HG03280 (cell line): Measurements from ENCODE around the gene CDH23.

ENCODE experiments used
- ATAC-seq: cut with Tn5 transposase; IDR thresholded peaks from one replicate; pipeline ENCODE4 v1.9.1; 2021; ENCODE audit warnings: mild to moderate bottlenecking, moderate library complexity; ENCODE audit not compliant: unreplicated experiment

CDH23 gene

GRCh38 chr10:71531485-71532446 lies 135.0 kb downstream of the CDH23 start:
- no peak for ATAC-seq

- no peak for ATAC-seq
These were observed 136.2 kb downstream of the CDH23 start for GRCh38 chr10:71532878-71533277.

GRCh38 chr10:71533936-71534335 lies 137.2 kb downstream of the CDH23 start:
- no peak for ATAC-seq

GRCh38 chr10:71534568-71535194 lies 138.0 kb downstream of the CDH23 start:
- no peak for ATAC-seq

GRCh38 chr10:71536332-71536731 lies 139.6 kb downstream of the CDH23 start:
- ATAC-seq, result no peak

GRCh38 chr10:71537125-71537524 lies 140.4 kb downstream of the CDH23 start:
- no peak for ATAC-seq

- no peak for ATAC-seq
These were observed 141.0 kb downstream of the CDH23 start for GRCh38 chr10:71537681-71538080.

GRCh38 chr10:71538608-71539260 lies 142.0 kb downstream of the CDH23 start:
- ATAC-seq, result no peak

GRCh38 chr10:71539442-71540118 lies 142.9 kb downstream of the CDH23 start:
- ATAC-seq, result no peak

- no peak for ATAC-seq
These were observed 145.8 kb downstream of the CDH23 start for GRCh38 chr10:71542478-71542877.

- no peak for ATAC-seq
These were observed 147.0 kb downstream of the CDH23 start for GRCh38 chr10:71543608-71544170.

- ATAC-seq, result no peak
These were observed 148.3 kb downstream of the CDH23 start for GRCh38 chr10:71545001-71545400.

GRCh38 chr10:71546220-71546619 lies 149.5 kb downstream of the CDH23 start:
- ATAC-seq, result no peak

GRCh38 chr10:71547312-71547711 lies 150.6 kb downstream of the CDH23 start:
- no peak for ATAC-seq

GRCh38 chr10:71547876-71548846 lies 151.4 kb downstream of the CDH23 start:
- no peak for ATAC-seq

GRCh38 chr10:71549766-71550533 lies 153.2 kb downstream of the CDH23 start:
- ATAC-seq, result no peak

- ATAC-seq, result no peak
These were observed 153.9 kb downstream of the CDH23 start for GRCh38 chr10:71550628-71551027.

- ATAC-seq, result no peak
These were observed 155.2 kb downstream of the CDH23 start for GRCh38 chr10:71551970-71552369.

GRCh38 chr10:71553432-71553831 lies 156.7 kb downstream of the CDH23 start:
- ATAC-seq, result no peak
